OCI-LY1 (cell line): Measurements from ENCODE around the gene GRIK3.

Experiments
- CTCF ChIP-seq: fragments of 200-600 bp; sonication (generic), shearing (Covaris generic); IDR thresholded peaks from 2 replicates; pipeline ENCODE4 v1.5.1; 2017; ENCODE audit warnings: mild to moderate bottlenecking, antibody characterized with exemption, low read length, moderate library complexity, mixed read lengths
- EZH2 ChIP-seq: fragments of 200-600 bp; sonication (generic), shearing (Covaris generic); IDR thresholded peaks from 2 replicates; pipeline ENCODE4 v1.8.0; 2017; ENCODE audit warnings: borderline replicate concordance, mixed run types, mild to moderate bottlenecking, antibody characterized with exemption, low read length, moderate library complexity, mixed read lengths

GRCh38 chr1:36981771-36982622 is 52.3 kb downstream of the GRIK3 start:
- TF ChIP-seq CTCF, result no peak
- TF ChIP-seq EZH2, result no peak
